GM18867 (cell line): ENCODE measurements around the gene KIF5C.
"Not testable (repeated sequence)": the region's sequence is repeated elsewhere in the genome, so short reads cannot be mapped to it uniquely, and the experiment has no call there.

ENCODE experiments used
- ATAC-seq: cut with Tn5 transposase; IDR thresholded peaks from one replicate; pipeline ENCODE4 v1.9.1; 2021; ENCODE audit warnings: mild to moderate bottlenecking, moderate library complexity; ENCODE audit not compliant: unreplicated experiment

The KIF5C gene

GRCh38 chr2:148959745-148960144, 84.7 kb downstream of the KIF5C start:
- no peak for ATAC-seq

- no peak for ATAC-seq
Measured at GRCh38 chr2:148960483-148960882, 85.5 kb downstream of the KIF5C start.

- ATAC-seq, result no peak
Measured at GRCh38 chr2:148963461-148963860, 88.4 kb downstream of the KIF5C start.

GRCh38 chr2:148965623-148966437, 90.8 kb downstream of the KIF5C start:
- peak; percentile 66 for ATAC-seq

GRCh38 chr2:148966438-148966758, 91.4 kb downstream of the KIF5C start:
- ATAC-seq, result no peak

GRCh38 chr2:148967056-148967455, 92.0 kb downstream of the KIF5C start:
- no peak for ATAC-seq

- no peak for ATAC-seq
Measured at GRCh38 chr2:148967578-148967977, 92.6 kb downstream of the KIF5C start.

- ATAC-seq, result no peak
Measured at GRCh38 chr2:148968301-148968700, 93.3 kb downstream of the KIF5C start.

GRCh38 chr2:148968776-148969319, 93.8 kb downstream of the KIF5C start:
- no peak for ATAC-seq

GRCh38 chr2:148969659-148970061, 94.6 kb downstream of the KIF5C start:
- ATAC-seq, result no peak

GRCh38 chr2:148970385-148970784, 95.4 kb downstream of the KIF5C start:
- ATAC-seq, result no peak

- peak; percentile 99 for ATAC-seq
Measured at GRCh38 chr2:148971547-148971946, 96.5 kb downstream of the KIF5C start.

- ATAC-seq, result no peak
Measured at GRCh38 chr2:148974095-148974494, 99.1 kb downstream of the KIF5C start.

GRCh38 chr2:148978026-148978685, 103.1 kb downstream of the KIF5C start:
- peak; percentile 49 for ATAC-seq

GRCh38 chr2:148978706-148979105, 103.7 kb downstream of the KIF5C start:
- ATAC-seq, result no peak

- ATAC-seq, result no peak
Measured at GRCh38 chr2:148979164-148979918, 104.3 kb downstream of the KIF5C start.

- no peak for ATAC-seq
Measured at GRCh38 chr2:148979919-148980277, 104.9 kb downstream of the KIF5C start.

- not testable (repeated sequence) for ATAC-seq
Measured at GRCh38 chr2:148980496-148980895, 105.5 kb downstream of the KIF5C start.

GRCh38 chr2:148981324-148981723, 106.3 kb downstream of the KIF5C start:
- no peak for ATAC-seq

- no peak for ATAC-seq
Measured at GRCh38 chr2:148981781-148982180, 106.8 kb downstream of the KIF5C start.

GRCh38 chr2:148982282-148982681, 107.3 kb downstream of the KIF5C start:
- no peak for ATAC-seq

- no peak for ATAC-seq
Measured at GRCh38 chr2:148983896-148984295, 108.9 kb downstream of the KIF5C start.
